HG03460 (cell line): ENCODE results near the gene CD38.
A peak's percentile ranks its signal among the peaks of the same experiment; 100 is the strongest.
"Not testable (repeated sequence)": the region's sequence is repeated elsewhere in the genome, so short reads cannot be mapped to it uniquely, and the experiment has no call there.

Experiments
- ATAC-seq: cut with Tn5 transposase; IDR thresholded peaks from one replicate; pipeline ENCODE4 v1.9.1; 2021; ENCODE audit not compliant: unreplicated experiment

CD38 gene

GRCh38 chr4:15794905-15795304 is 16.8 kb downstream of the CD38 start:
- peak; percentile 62 for ATAC-seq

- no peak for ATAC-seq
Observed at GRCh38 chr4:15797320-15797719, 19.2 kb downstream of the CD38 start.

- ATAC-seq: no peak
Observed at GRCh38 chr4:15799141-15799540, 21.0 kb downstream of the CD38 start.

- ATAC-seq: no peak
Observed at GRCh38 chr4:15799701-15800100, 21.6 kb downstream of the CD38 start.

GRCh38 chr4:15802497-15802896 is 24.4 kb downstream of the CD38 start:
- ATAC-seq: not testable (repeated sequence)

- peak; percentile 41 for ATAC-seq
Observed at GRCh38 chr4:15805583-15806517, 27.7 kb downstream of the CD38 start.

GRCh38 chr4:15809058-15809457 is 30.9 kb downstream of the CD38 start:
- ATAC-seq: peak; percentile 83

GRCh38 chr4:15809466-15809865 is 31.3 kb downstream of the CD38 start:
- peak; percentile 4 for ATAC-seq

- ATAC-seq: no peak
Observed at GRCh38 chr4:15811703-15812337, 33.7 kb downstream of the CD38 start.

- peak; percentile 66 for ATAC-seq
Observed at GRCh38 chr4:15832523-15833451, 54.7 kb downstream of the CD38 start.

GRCh38 chr4:15833801-15834200 is 55.7 kb downstream of the CD38 start:
- no peak for ATAC-seq

GRCh38 chr4:15836362-15836761 is 58.2 kb downstream of the CD38 start:
- ATAC-seq: no peak

- no peak for ATAC-seq
Observed at GRCh38 chr4:15837591-15837990, 59.5 kb downstream of the CD38 start.

- not testable (repeated sequence) for ATAC-seq
Observed at GRCh38 chr4:15841194-15841730, 63.1 kb downstream of the CD38 start.

- ATAC-seq: no peak
Observed at GRCh38 chr4:15847746-15848145, 69.6 kb downstream of the CD38 start.

GRCh38 chr4:15848191-15848842 is 70.2 kb downstream of the CD38 start:
- ATAC-seq: no peak

GRCh38 chr4:15851969-15852368 is 73.8 kb downstream of the CD38 start:
- ATAC-seq: no peak

- ATAC-seq: no peak
Observed at GRCh38 chr4:15852524-15852923, 74.4 kb downstream of the CD38 start.

GRCh38 chr4:15853345-15853744 is 75.2 kb downstream of the CD38 start:
- ATAC-seq: no peak

GRCh38 chr4:15855804-15856475 is 77.8 kb downstream of the CD38 start:
- no peak for ATAC-seq
